CD14-positive monocyte (primary cell): Measurements from ENCODE around the gene IGF2R. TPM values are rescaled to one million over a fixed set of nuclear protein-coding genes. Genes with fewer than 3 reads are reported as not detected.

Experiments used
- DNase-seq, 3 donors: peaks; one replicate each; pipeline ENCODE4 v3.0.0-alpha.2; 2011 to 2022
- H2AFZ ChIP-seq: 2 replicates; pipeline ENCODE4 v1.6.0; 2012; ENCODE audit warnings: mild to moderate bottlenecking, low read depth, low read length, inconsistent platforms; ENCODE audit not compliant: insufficient read depth, poor library complexity, severe bottlenecking
- H3K27ac ChIP-seq, 2 donors: 1 replicate in 1 of 2; 2 replicates in 1 of 2; pipeline ENCODE4 v1.5.1; 2012 to 2013; ENCODE audit warnings: low read length in 2 of 2, control low read depth in 1 of 2, inconsistent platforms in 1 of 2, low read depth in 1 of 2, mild to moderate bottlenecking in 1 of 2
- H3K27me3 ChIP-seq, 2 donors: one replicate each; pipeline versions ENCODE4 v1.6.0 to v1.6.1; 2011 to 2013; ENCODE audit warnings: low read length in 2 of 2; ENCODE audit not compliant: control insufficient read depth in 2 of 2, insufficient read depth in 2 of 2
- H3K36me3 ChIP-seq, 2 donors: replicated peaks in 1 of 2; 1 replicate in 1 of 2; 2 replicates in 1 of 2; pipeline versions ENCODE4 v1.5.1 to v1.6.1; 2012 to 2013; ENCODE audit warnings: low read length in 2 of 2, control low read depth in 1 of 2, inconsistent platforms in 1 of 2, mild to moderate bottlenecking in 1 of 2; ENCODE audit not compliant: insufficient read depth in 2 of 2, control insufficient read depth in 1 of 2
- H3K4me1 ChIP-seq, 2 donors: 1 replicate in 1 of 2; 2 replicates in 1 of 2; pipeline versions ENCODE4 v1.5.1 to v1.6.1; 2012 to 2013; ENCODE audit warnings: low read length in 2 of 2, control low read depth in 1 of 2, inconsistent platforms in 1 of 2, mild to moderate bottlenecking in 1 of 2, moderate library complexity in 1 of 2; ENCODE audit not compliant: insufficient read depth in 2 of 2, control insufficient read depth in 1 of 2
- H3K4me2 ChIP-seq: replicated peaks from 2 replicates; pipeline ENCODE3; 2012; ENCODE audit warnings: low read length, moderate library complexity, mild to moderate bottlenecking; ENCODE audit not compliant: poor library complexity, severe bottlenecking; ENCODE audit errors: extremely low read depth
- H3K4me3 ChIP-seq, 3 experiments: fragments of 200-600 bp in 1 of 3; sonication (generic) in 1 of 3; replicated peaks in 1 of 3; 1 replicate in 2 of 3; 2 replicates in 1 of 3; pipeline ENCODE4 v1.5.1; 2011 to 2013; ENCODE audit warnings: low read length in 3 of 3, mild to moderate bottlenecking in 3 of 3, control low read depth in 2 of 3, low read depth in 2 of 3, inconsistent platforms in 1 of 3, moderate library complexity in 1 of 3
- H3K79me2 ChIP-seq: 2 replicates; pipeline ENCODE4 v1.6.0; 2012; ENCODE audit warnings: mild to moderate bottlenecking, control low read depth, inconsistent platforms, low read length, moderate library complexity; ENCODE audit not compliant: insufficient read depth
- H3K9ac ChIP-seq: 2 replicates; pipeline ENCODE4 v1.6.0; 2017; ENCODE audit warnings: low read length, mild to moderate bottlenecking; ENCODE audit not compliant: insufficient read depth, poor library complexity, severe bottlenecking
- H3K9me3 ChIP-seq, 2 donors: replicated peaks in 1 of 2; 1 replicate in 1 of 2; 2 replicates in 1 of 2; pipeline versions ENCODE4 v1.5.1 to v1.6.1; 2012 to 2013; ENCODE audit warnings: low read length in 2 of 2, control low read depth in 1 of 2; ENCODE audit not compliant: control insufficient read depth in 1 of 2, insufficient read depth in 1 of 2
- H4K20me1 ChIP-seq: 2 replicates; pipeline ENCODE4 v1.6.0; 2012; ENCODE audit warnings: mild to moderate bottlenecking, low read length, control low read depth, moderate library complexity; ENCODE audit not compliant: insufficient read depth
- H3K27ac Mint-ChIP-seq, 7 donors: one replicate each; pipeline ENCODE4 v1.8.0; 2020; ENCODE audit warnings: mild to moderate bottlenecking in 7 of 7, mixed read lengths in 7 of 7, moderate library complexity in 6 of 7, inconsistent platforms in 2 of 7
- H3K27me3 Mint-ChIP-seq, 3 donors: one replicate each; pipeline ENCODE4 v1.8.0; 2021 to 2022; ENCODE audit warnings: low read depth in 3 of 3, mild to moderate bottlenecking in 3 of 3, mixed read lengths in 3 of 3, moderate library complexity in 3 of 3, inconsistent platforms in 1 of 3
- H3K36me3 Mint-ChIP-seq, 2 donors: one replicate each; pipeline ENCODE4 v1.8.0; 2020; ENCODE audit warnings: mixed read lengths in 2 of 2, inconsistent platforms in 1 of 2, mild to moderate bottlenecking in 1 of 2
- H3K4me1 Mint-ChIP-seq: one replicate; pipeline ENCODE4 v1.8.0; 2020; ENCODE audit warnings: mild to moderate bottlenecking, mixed read lengths
- H3K4me3 Mint-ChIP-seq, 2 donors: one replicate each; pipeline ENCODE4 v1.8.0; 2020; ENCODE audit warnings: mild to moderate bottlenecking in 2 of 2, mixed read lengths in 2 of 2, moderate library complexity in 1 of 2
- H3K9me3 Mint-ChIP-seq, 7 donors: one replicate each; pipeline ENCODE4 v1.8.0; 2020 to 2022; ENCODE audit warnings: mixed read lengths in 7 of 7, mild to moderate bottlenecking in 6 of 7, moderate library complexity in 6 of 7, inconsistent platforms in 2 of 7
- WGBS: methylation state at CpG from one replicate; pipeline ENCODE4 v1.1.5; 2013; ENCODE audit warnings: missing lambda C conversion rate; ENCODE audit not compliant: insufficient coverage; 5-methylcytosine and 5-hydroxymethylcytosine counted together
- intact Hi-C, 2 donors: fragments of 100-400 bp; cut with micrococcal nuclease; formaldehyde crosslinking; loops; one replicate each; pipeline versions ENCODE4 v1.15.0 to v1.15.1; 2023
- polyA minus RNA-seq: library from RNA; depleted of rRNA, polyadenylated mRNA; stranded (reverse); fragments of >200 nt; gene quantifications from 2 replicates; pipeline ENCODE4 v1.2.3, GENCODE V29; 2012
- polyA plus RNA-seq, 3 donors: library from polyadenylated mRNA; depleted of rRNA in 1 of 3; unstranded in 2 of 3; stranded (reverse) in 1 of 3; fragments of 300-500 nt in 2 of 3; fragments of >200 nt in 1 of 3; fragmentation: Illumina TruSeq in 2 of 3; gene quantifications; 1 replicate in 2 of 3; 2 replicates in 1 of 3; pipeline ENCODE4 v1.2.3, GENCODE V29; 2012 to 2021
- total RNA-seq, 12 experiments: library from RNA in 1 of 12; stranded (reverse) in 1 of 12; fragments of 120-200 nt in 1 of 12; gene quantifications; one replicate each; pipeline ENCODE4 v1.2.4 and lab custom pipeline; 2013 to 2026; ENCODE audit warnings: mixed read lengths in 6 of 12, inconsistent platforms in 1 of 12
- TF ChIP-seq, protein P1 (sequence below): fragments of 200-600 bp; IDR thresholded peaks from one replicate; pipeline ENCODE4 v1.8.0; 2022; ENCODE audit warnings: antibody characterized with exemption, mild to moderate bottlenecking

The IGF2R gene, protein sequence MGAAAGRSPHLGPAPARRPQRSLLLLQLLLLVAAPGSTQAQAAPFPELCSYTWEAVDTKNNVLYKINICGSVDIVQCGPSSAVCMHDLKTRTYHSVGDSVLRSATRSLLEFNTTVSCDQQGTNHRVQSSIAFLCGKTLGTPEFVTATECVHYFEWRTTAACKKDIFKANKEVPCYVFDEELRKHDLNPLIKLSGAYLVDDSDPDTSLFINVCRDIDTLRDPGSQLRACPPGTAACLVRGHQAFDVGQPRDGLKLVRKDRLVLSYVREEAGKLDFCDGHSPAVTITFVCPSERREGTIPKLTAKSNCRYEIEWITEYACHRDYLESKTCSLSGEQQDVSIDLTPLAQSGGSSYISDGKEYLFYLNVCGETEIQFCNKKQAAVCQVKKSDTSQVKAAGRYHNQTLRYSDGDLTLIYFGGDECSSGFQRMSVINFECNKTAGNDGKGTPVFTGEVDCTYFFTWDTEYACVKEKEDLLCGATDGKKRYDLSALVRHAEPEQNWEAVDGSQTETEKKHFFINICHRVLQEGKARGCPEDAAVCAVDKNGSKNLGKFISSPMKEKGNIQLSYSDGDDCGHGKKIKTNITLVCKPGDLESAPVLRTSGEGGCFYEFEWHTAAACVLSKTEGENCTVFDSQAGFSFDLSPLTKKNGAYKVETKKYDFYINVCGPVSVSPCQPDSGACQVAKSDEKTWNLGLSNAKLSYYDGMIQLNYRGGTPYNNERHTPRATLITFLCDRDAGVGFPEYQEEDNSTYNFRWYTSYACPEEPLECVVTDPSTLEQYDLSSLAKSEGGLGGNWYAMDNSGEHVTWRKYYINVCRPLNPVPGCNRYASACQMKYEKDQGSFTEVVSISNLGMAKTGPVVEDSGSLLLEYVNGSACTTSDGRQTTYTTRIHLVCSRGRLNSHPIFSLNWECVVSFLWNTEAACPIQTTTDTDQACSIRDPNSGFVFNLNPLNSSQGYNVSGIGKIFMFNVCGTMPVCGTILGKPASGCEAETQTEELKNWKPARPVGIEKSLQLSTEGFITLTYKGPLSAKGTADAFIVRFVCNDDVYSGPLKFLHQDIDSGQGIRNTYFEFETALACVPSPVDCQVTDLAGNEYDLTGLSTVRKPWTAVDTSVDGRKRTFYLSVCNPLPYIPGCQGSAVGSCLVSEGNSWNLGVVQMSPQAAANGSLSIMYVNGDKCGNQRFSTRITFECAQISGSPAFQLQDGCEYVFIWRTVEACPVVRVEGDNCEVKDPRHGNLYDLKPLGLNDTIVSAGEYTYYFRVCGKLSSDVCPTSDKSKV (N-terminal part only)
- 38.5 TPM for total RNA-seq (2013)
- polyA plus RNA-seq (10 to 100 TPM in 1 of 3 donors, 1 to 10 TPM in 2; 6.9 to 44.8 (median 8.2) TPM), polyA minus RNA-seq (51.8 and 64.9 TPM in 2 replicates), total RNA-seq (lab: John Stamatoyannopoulos, UW) (156 to 592 (median 386) reads per million in 11 experiments)

DNA sequence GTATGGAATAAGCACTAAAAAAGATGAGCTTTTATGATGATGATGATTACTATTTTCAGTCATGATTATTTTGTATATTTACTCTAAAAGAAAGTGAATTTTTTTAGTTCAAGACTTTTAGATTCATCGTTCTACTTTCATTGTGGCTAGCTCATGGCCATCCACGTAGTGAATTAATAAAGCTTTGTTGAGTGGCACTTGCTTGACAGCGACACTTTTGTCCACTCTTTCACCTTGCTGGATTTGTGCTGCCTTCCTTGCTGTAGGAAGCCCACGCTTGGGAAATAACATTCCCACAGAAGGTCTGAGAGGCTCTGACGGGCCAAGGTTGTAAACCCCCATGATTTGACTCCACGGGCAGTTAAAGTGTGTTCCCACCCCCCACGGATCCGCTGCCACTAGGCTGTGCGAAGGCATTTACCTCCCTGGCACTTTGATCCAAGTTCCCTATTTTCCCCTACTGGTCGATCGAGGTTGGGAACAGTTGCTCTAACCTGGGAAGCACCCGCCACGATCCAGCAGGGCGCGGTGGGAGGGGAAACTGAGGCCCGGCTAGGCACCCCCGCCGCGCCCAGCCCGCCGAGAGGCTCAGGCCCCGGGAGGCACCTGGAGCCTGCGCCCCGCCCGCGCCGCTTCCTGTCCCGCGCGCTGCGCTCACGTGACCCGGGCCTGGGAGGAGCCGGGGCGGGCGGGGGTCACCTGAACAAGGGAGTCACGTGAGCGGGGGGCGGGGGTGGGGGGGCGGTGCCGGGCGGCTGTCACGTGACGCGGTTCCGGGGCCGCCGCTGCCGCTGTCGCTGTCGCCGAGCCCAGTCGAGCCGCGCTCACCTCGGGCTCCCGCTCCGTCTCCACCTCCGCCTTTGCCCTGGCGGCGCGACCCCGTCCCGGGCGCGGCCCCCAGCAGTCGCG is at the start of gene IGF2R:
Gene IGF2R (plus strand): TSS at position 788 of the 909 bp plus-strand sequence. CDS start 165 bp downstream, outside the sequence.
- peak within 1 kb of the TSS; percentile 95 to 96 for H3K4me3 Mint-ChIP-seq
- no peaks in the 10 kb centered on the region for H3K36me3 ChIP-seq
- 2% methylated on average over 52 of the region's 68 CpGs for WGBS
- H4K20me1 ChIP-seq, result peaks cover 37% of the 10 kb centered on the region
- TF ChIP-seq, protein P1, sequence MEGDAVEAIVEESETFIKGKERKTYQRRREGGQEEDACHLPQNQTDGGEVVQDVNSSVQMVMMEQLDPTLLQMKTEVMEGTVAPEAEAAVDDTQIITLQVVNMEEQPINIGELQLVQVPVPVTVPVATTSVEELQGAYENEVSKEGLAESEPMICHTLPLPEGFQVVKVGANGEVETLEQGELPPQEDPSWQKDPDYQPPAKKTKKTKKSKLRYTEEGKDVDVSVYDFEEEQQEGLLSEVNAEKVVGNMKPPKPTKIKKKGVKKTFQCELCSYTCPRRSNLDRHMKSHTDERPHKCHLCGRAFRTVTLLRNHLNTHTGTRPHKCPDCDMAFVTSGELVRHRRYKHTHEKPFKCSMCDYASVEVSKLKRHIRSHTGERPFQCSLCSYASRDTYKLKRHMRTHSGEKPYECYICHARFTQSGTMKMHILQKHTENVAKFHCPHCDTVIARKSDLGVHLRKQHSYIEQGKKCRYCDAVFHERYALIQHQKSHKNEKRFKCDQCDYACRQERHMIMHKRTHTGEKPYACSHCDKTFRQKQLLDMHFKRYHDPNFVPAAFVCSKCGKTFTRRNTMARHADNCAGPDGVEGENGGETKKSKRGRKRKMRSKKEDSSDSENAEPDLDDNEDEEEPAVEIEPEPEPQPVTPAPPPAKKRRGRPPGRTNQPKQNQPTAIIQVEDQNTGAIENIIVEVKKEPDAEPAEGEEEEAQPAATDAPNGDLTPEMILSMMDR, result peak; percentile 28
- H3K4me1 ChIP-seq, result peaks cover 68 to 77% of the 10 kb centered on the region in 2 donors
- peak within 1 kb of the TSS; percentile 89 to 91 for H3K27ac ChIP-seq
- intact Hi-C loops, result loop anchor here in 1 of 2 donors (2.0 kb wide), 1 partner anchor 14 kb away; no protein-coding TSS in a partner anchor
- peaks cover 7 to 11% (median 8%) of the 10 kb centered on the region in 3 donors for H3K27me3 Mint-ChIP-seq
- H2AFZ ChIP-seq, result peak within 1 kb of the TSS; percentile 65
- peak within 1 kb of the TSS; percentile 85 for H3K4me2 ChIP-seq
- peak within 1 kb of the TSS; percentile 84 to 97 (median 92) for H3K27ac Mint-ChIP-seq
- no peaks in the 10 kb centered on the region for H3K27me3 ChIP-seq
- H3K9ac ChIP-seq, result peak within 1 kb of the TSS; percentile 94
- peaks cover 67% of the 10 kb centered on the region for H3K4me1 Mint-ChIP-seq
- H3K36me3 Mint-ChIP-seq, result peaks cover 26 to 31% of the 10 kb centered on the region in 2 donors
- peak within 1 kb of the TSS; percentile 59 to 89 (median 61) for H3K4me3 ChIP-seq
- H3K9me3 Mint-ChIP-seq, result peaks cover 0 to 3% (median 0%) of the 10 kb centered on the region in 7 donors
- peak; percentile 78 to 88 (median 85) for DNase-seq
- no peaks in the 10 kb centered on the region for H3K9me3 ChIP-seq
- peaks cover 44% of the 10 kb centered on the region for H3K79me2 ChIP-seq
